Middle frontal gyrus (tissue), 1 donor: ENCODE measurements around the gene SLCO3A1.

Experiments
- DNase-seq: peaks from one replicate; pipeline ENCODE4 v3.0.0-alpha.2; 2015; ENCODE audit warnings: low spot score; ENCODE audit errors: extremely low spot score

The SLCO3A1 gene

DNA sequence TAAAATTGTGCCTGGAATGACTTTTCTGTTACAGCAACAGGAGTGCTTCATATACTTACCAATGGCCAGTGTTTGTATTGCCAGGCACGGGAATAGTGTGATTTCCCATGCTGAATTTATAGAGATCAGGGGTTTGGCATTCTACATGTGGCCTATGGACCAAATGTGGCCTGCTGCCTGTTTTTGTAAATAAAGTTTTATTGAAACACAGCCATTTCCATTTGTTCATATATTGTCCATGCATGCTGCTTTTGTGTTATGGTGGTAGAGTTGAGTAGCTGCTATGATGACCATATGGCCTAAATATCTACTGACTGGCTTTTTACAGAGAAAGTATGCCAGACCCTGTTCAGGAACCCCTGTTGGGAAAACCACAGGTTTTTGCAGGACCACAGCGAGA lies 55.6 kb downstream of the SLCO3A1 start:
- DNase-seq: no peak

- DNase-seq: no peak
These were observed 56.1 kb downstream of the SLCO3A1 start for GRCh38 chr15:91909574-91909973.

GRCh38 chr15:91911844-91912243 lies 58.3 kb downstream of the SLCO3A1 start:
- DNase-seq: no peak

DNA sequence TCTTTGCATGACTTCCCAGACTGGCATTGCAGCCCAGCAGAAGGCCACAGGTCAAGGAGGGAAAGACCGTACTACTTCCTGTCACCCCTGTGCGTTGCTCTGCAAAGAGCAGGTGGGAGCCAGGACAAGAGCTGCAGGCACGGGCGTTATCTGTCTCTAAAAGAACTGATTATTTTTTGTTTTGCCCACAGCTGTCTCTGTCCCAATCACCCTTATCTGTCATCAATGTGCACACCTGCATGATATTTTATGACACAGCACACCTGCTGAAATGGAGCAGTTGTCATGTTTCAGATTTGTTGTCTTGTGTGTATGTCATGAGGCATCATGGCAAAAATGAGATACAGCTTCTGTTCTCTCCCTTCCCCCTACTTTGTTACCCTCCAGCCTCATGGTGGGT lies 58.8 kb downstream of the SLCO3A1 start:
- DNase-seq: no peak

GRCh38 chr15:91913560-91913959 lies 60.1 kb downstream of the SLCO3A1 start:
- DNase-seq: no peak

DNA sequence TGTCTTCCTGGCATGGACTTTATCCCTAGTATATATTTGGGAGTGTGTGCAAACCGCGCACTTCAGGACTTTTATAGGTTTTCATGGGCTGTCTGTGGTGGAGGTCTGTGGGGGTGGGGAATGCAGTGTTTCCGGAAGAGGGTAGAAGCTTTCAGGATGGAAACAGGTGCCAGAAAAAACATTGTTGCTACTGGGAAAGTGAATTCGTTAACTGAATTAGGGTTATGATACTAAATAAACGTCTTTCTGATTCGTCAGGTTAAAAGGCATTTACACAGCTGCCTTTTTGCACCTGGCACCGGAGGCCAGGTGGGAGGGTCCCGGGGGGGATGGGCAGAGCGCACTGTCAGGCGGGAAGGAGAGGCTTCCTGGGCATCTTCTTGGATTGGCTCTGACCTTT lies 62.1 kb downstream of the SLCO3A1 start:
- DNase-seq: no peak

GRCh38 chr15:91916051-91916450 lies 62.5 kb downstream of the SLCO3A1 start:
- no peak for DNase-seq

DNA sequence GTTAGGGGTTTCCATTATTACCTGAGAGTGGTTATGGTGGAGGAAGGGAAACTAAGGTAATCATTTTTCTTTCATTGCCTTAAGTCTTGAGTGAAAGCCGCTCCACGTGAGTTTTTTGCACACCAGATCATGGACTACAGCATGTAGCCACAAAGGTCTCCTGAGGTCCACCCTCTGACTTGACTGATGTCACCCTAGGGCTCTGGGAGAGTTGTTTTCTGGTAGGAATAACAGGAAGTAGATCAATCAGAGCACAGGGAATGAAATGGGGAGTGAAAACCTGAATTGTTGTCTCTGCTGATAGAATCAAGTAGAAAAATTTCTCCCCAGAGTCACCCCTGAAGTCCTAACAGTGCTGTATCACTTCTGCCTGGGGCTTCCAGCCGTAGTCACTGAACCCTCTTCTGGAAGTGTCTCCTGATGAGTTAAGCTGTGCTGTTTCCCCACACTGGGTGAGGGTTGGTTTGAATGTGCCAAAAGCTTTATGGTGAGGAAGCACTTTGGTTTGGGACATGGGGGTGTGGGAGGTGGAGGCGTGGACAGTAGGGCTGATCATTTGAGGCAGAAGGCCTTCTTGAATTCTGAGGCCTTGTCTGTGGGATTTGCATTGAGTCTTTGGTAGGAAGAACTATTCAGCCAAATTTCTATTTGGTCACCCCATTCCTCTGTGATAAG lies 64.3 kb downstream of the SLCO3A1 start:
- DNase-seq: no peak

- DNase-seq: peak; percentile 25
These were observed 65.6 kb downstream of the SLCO3A1 start for GRCh38 chr15:91919014-91919534.

DNA sequence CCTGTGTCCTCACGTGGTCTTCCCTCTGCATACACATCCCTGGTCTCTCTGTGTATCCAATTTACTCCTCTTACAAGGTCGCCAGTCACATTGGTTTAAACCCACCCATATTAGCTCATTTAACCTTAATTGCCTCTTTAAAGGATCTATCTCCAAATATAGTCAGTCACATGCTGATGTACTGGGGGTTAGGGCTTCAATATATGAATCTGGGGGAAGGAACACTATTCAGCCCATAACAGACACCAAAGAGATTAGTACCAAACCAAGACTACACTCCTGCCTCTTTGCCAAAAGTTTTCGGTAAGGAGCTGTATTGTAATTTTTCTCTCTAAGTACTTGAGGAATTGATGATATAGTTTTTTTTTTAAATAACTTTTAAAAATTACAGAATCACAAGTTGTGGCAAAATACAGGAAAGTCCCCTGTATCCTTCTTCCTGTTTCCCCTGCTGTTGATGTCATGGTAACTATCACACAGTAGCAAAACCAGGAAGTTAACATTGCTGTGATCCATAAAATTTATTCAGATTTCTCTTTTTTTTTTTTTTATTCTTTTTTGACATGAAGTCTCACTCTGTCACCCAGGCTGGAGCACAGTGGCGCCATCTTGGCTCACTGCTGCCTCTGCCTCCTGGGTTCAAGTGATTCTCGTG lies 67.8 kb downstream of the SLCO3A1 start:
- DNase-seq: no peak

DNA sequence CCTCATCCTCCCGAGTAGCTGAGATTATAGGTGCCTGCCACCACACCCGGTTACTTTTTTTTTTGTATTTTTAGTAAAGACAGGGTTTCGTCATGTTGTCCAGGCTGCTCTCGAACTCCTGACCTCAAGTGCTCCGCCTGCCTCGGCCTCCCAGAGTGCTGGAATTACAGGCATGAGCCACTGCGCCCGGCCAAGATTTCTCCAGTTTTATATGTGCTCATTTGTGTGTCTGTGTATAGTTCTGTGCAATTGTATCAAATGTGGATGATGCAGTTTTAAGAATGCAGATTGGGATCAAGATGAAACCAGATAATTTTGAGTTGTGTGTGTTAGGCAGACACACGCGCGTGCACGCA lies 68.3 kb downstream of the SLCO3A1 start:
- no peak for DNase-seq

GRCh38 chr15:91922646-91923547 lies 69.4 kb downstream of the SLCO3A1 start:
- no peak for DNase-seq

GRCh38 chr15:91924183-91924582 lies 70.7 kb downstream of the SLCO3A1 start:
- no peak for DNase-seq

- no peak for DNase-seq
These were observed 71.5 kb downstream of the SLCO3A1 start for GRCh38 chr15:91924837-91925495.

- no peak for DNase-seq
These were observed 72.3 kb downstream of the SLCO3A1 start for GRCh38 chr15:91925794-91926193.

DNA sequence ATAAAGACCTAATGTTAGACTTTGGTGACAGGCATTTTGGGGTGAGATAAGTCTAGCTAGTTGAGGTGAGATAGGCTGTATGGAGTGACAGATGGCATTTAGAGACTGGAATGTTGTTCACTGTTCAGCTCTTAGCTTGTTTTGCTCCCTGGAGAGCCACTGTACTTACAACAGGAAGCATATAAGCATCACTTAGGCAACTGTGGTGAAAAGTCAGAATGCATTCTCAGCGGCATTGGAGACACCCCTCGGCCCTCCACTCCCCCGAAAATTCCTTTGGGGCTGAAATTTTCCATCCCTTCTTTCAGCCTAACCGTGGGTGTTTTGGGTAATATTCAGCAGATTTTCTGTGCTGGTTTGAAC lies 73.4 kb downstream of the SLCO3A1 start:
- no peak for DNase-seq

- no peak for DNase-seq
These were observed 74.1 kb downstream of the SLCO3A1 start for GRCh38 chr15:91927585-91927984.

DNA sequence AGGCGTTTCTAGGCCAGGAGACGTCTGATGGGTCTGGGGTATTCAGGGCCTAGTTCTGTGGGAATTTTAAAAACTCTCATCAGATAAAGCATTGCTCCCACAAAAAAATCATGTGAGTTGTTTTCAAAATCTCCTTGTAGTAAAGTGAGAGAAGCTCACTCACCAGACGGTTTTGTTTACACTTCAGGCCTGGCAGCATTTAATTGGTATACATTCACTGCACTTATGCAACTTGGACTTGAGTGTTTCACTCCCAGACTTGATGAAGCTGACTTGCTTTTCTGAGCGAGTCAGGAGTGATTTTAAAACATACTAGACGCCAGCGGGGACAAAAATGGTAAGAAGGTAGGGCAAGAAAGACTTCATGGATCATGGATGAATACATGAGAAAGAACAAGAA lies 75.2 kb downstream of the SLCO3A1 start:
- no peak for DNase-seq

DNA sequence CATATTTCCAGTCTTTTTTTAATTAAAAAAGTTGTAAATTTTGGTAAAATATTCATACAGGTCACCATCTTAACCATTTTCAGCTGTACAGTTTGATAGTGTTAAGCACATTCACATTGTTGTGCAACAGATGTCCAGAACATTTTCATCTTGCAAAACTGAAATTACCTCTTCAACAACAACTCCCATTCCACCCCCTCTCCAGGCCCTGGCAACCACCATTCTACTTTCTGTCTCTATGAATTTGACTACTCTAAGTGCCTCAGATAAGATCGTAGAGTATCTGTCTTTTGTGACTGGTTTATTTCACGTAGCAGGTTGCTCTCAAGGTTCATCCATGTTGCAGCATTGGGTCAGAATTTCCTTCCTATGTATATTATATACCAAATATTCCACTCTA lies 76.0 kb downstream of the SLCO3A1 start:
- DNase-seq: no peak

GRCh38 chr15:91930092-91930491 lies 76.6 kb downstream of the SLCO3A1 start:
- DNase-seq: no peak

DNA sequence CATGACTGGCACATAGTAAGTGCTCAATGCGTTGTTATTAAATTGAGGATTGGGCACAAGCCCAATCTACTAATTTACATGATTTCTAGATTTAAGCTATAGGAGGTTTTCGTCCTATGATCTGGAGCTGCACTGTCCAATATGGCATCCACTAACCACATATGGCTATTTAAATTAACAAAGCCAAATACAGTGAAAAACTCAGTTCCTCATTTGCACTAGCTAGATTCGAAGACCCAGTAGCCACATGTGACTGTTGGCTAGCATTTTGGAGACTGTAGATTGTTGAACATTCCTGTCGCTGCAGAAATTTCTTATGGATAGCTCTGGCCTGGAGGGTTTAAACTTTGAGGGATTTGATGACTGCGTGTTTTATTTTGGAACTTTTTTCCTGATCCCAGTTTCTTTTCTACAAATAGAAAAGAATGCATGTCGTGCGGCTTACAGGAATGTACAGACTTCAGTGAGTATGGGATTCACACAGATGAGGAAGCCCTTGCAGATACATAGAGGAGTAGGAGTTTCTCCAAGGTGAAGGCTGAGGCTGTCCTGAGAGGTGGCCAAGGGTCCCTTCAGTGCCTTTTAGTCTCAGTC lies 82.8 kb downstream of the SLCO3A1 start:
- no peak for DNase-seq
